Measurements from ENCODE around the gene RABEPK.

The RABEPK gene

DNA sequence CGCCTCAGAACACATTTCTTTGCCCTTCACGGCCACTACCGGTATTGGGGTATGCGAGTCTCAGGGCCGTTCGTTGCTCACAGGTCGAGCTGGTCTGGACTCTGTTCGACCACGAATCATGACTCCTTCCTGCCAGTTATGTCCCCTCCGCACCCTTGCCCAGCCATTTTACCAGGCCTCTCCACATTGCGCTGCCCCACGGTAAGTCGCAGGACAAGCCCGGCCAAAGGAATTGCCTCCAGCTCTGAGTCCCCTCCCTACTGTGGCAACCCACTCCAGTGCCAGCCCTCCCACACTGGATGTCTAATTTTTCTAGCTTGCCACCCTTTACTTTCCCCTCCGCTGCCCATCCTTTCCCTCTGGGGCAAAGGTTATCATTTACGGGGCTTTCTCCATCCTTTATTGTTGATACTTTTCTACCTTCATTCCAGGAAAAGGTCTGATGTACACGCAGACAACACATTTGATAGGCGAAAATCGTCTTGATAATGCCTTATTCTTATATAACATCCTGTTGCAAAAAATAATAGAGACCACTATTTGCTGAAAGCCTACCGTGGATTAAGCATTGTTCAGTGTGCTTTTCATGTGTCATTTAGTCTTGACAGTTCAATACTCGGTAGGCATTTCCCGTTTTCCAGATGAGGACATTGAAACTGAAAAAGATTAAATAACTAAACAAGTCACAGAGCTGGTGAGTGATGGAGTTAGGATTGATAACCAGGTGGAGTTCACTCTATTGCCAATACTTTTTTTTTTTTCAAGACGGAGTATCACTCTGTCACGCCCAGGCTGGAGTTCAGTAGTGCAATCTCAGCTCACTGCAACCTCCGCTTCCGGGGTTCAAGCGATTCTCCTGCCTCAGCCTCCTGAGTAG lies 41.8 kb downstream of the RABEPK start:
- Mint-ChIP-seq H3K27ac (peak overlapping the region; percentile 91 to 99 (median 98)), H3K9me3 (no peaks in the 10 kb centered on the region), H3K4me3 (peak overlapping the region; percentile 94 to 96 (median 95)), H3K36me3 (ENCODE audit: low read depth) (peaks cover 39% of the 10 kb centered on the region), H3K4me1 (peaks cover 23% of the 10 kb centered on the region), H3K27me3 (ENCODE audit: low read depth) (no peaks in the 10 kb centered on the region)
- TF ChIP-seq, protein P1, sequence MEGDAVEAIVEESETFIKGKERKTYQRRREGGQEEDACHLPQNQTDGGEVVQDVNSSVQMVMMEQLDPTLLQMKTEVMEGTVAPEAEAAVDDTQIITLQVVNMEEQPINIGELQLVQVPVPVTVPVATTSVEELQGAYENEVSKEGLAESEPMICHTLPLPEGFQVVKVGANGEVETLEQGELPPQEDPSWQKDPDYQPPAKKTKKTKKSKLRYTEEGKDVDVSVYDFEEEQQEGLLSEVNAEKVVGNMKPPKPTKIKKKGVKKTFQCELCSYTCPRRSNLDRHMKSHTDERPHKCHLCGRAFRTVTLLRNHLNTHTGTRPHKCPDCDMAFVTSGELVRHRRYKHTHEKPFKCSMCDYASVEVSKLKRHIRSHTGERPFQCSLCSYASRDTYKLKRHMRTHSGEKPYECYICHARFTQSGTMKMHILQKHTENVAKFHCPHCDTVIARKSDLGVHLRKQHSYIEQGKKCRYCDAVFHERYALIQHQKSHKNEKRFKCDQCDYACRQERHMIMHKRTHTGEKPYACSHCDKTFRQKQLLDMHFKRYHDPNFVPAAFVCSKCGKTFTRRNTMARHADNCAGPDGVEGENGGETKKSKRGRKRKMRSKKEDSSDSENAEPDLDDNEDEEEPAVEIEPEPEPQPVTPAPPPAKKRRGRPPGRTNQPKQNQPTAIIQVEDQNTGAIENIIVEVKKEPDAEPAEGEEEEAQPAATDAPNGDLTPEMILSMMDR (IDR thresholded peaks at IDR 0.05; ENCODE audit: unreplicated experiment in 3 of 3): no peak

DNA sequence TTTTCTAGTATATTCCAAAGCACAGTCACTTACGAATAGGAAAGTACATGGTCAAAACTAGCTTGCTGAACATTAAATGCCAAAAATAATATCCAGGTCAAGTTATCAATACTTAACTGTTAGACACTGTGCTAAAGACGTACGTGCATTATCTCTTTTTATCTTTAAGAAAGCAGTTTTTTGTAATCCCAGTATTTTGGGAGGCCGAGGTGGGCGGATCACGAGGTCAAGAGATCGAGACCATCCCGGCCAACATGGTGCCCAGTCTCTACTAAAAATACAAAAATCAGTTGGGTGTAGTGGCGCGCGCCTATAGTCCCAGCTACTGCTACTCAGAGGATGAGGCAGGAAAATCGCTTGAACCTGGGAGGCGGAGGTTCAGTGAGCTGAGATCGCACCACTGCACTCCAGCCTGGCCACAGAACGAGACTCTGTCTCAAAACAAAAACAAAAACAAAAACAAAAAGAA lies 43.5 kb downstream of the RABEPK start:
- peaks cover 6% of the 10 kb centered on the region for H3K4me1 Mint-ChIP-seq
- H3K36me3 Mint-ChIP-seq (ENCODE audit: low read depth): peaks cover 21% of the 10 kb centered on the region
- H3K9me3 Mint-ChIP-seq: no peaks in the 10 kb centered on the region
- no peaks in the 10 kb centered on the region for H3K27me3 Mint-ChIP-seq (ENCODE audit: low read depth)
- peak overlapping the region; percentile 30 to 87 (median 55) for H3K27ac Mint-ChIP-seq
- H3K4me3 Mint-ChIP-seq: peak overlapping the region; percentile 68 to 82 (median 81)
- TF ChIP-seq, protein P1 (IDR thresholded peaks at IDR 0.05; ENCODE audit: unreplicated experiment in 3 of 3): no peak

DNA sequence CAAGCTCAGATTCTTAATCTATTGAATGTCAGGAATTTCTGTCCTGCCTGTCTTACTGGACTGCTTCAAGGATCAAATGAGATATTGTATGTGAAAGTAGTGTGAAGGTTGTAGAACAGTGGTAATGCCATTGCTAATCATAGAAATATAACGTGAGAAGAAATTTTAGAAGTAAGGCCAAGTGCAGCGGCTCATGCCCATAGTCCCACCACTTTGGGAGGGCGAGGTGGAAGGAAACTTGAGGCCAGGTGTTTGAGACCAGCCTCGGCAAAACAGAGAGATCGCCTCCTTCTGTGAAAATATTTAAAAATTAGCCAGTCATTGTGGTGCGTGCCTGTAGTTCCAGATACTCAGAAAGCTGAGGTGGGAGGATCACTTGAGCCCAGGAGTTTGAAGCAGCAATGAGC lies 45.9 kb downstream of the RABEPK start:
- H3K27ac Mint-ChIP-seq: no peak overlapping the region
- TF ChIP-seq, protein P1 (IDR thresholded peaks at IDR 0.05; ENCODE audit: unreplicated experiment in 3 of 3): no peak
- H3K36me3 Mint-ChIP-seq (ENCODE audit: low read depth): peaks cover 1% of the 10 kb centered on the region
- H3K4me1 Mint-ChIP-seq: no peaks in the 10 kb centered on the region
- H3K27me3 Mint-ChIP-seq (ENCODE audit: low read depth): no peaks in the 10 kb centered on the region
- H3K4me3 Mint-ChIP-seq: no peak overlapping the region
- H3K9me3 Mint-ChIP-seq: no peaks in the 10 kb centered on the region

DNA sequence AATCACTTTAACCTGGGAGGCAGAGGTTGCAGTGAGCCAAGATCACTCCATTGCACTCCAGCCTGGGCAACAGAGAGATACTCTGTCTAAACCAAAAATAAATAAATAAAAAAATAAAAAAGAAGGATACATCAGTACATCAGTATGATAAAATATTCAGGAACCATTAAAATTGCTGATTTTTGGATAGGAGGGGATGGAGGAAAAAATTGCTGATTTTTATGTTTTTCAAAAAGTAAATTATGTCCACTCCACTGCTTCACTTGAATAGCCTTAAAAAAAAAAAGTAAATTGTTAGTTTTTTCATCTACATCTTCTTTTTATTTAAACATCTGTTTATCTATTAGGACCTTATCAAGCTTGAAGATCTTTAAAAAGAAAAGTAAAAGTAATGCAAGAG lies 53.9 kb downstream of the RABEPK start:
- Mint-ChIP-seq H3K27ac (no peak overlapping the region), H3K27me3 (ENCODE audit: low read depth) (no peaks in the 10 kb centered on the region), H3K36me3 (ENCODE audit: low read depth) (no peaks in the 10 kb centered on the region), H3K9me3 (no peaks in the 10 kb centered on the region), H3K4me1 (peaks cover 9% of the 10 kb centered on the region), H3K4me3 (no peak overlapping the region)
- TF ChIP-seq, protein P1 (IDR thresholded peaks at IDR 0.05; ENCODE audit: unreplicated experiment in 3 of 3): no peak

DNA sequence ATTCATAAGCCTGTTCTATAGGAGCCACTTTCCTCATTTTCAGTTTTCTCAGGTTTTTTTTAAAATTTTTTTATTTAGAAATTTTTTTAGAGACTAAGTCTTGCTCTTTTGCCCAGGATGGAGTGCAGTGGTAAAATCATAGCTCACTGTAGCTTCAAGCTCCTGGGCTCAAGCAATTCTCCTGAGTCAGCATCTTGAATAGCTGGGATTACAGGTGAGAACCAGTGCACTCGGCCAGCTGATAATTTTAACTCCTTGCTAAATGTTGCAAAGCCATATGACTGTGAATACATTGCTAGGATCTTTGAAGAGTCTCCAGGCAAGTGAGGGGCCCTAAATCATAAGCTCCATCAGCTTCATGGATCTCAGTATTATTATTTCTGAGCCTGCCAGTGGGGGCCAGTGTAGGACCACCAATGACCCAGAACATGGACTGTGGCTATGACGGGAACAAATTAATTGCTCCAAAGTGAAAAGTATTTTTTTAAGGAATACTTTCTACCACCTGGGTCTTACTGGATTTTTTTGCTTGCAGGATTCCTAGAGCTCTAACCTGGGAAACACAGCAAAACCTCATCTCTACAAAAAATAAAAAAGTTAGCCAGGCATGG lies 55.5 kb downstream of the RABEPK start:
- no peaks in the 10 kb centered on the region for H3K36me3 Mint-ChIP-seq (ENCODE audit: low read depth)
- H3K9me3 Mint-ChIP-seq: no peaks in the 10 kb centered on the region
- H3K4me1 Mint-ChIP-seq: peaks cover 18% of the 10 kb centered on the region
- H3K4me3 Mint-ChIP-seq: no peak overlapping the region
- TF ChIP-seq, protein P1 (IDR thresholded peaks at IDR 0.05; ENCODE audit: unreplicated experiment in 3 of 3): peak in 2 of 3 experiments; percentile 28 to 48
- no peak overlapping the region for H3K27ac Mint-ChIP-seq
- no peaks in the 10 kb centered on the region for H3K27me3 Mint-ChIP-seq (ENCODE audit: low read depth)

Measured in nephron (organoid).